ENCODE data around the gene SLC39A11. TPM values are rescaled to one million over a fixed set of nuclear protein-coding genes. Genes with fewer than 3 reads are reported as not detected.

SLC39A11 gene
- total and polyA plus RNA-seq, 4 donors: 9.3 to 49.3 (median 24.7) TPM

DNA sequence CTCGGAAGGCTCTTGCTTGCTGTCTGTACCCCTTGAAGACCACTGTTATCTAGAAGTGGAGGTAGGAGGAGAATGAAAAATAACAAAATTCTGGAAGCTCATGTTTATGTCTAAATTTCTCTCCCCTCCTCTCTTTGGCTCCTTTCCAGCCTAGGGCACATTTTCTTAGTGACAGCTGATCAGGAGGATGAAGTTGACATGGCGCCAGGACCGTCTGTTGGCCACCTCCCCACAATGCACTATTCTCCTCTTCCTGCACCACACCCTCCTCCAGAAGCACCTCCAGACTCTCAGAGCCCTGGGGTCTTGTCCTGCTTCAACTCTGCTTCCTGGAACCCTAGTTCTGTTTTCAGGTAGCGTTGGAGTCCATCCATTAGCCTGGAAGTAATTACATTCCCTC is 46.8 kb upstream of the SLC39A11 start:
- no peaks in the 10 kb centered on the region for H3K36me3 ChIP-seq (ENCODE audit: control insufficient read depth in 4 of 4, insufficient read depth in 4 of 4, low read length in 4 of 4)
- H3K9me3 ChIP-seq (ENCODE audit: control insufficient read depth in 4 of 4, insufficient read depth in 3 of 4, low read length in 3 of 4): peaks cover 0 to 3% (median 0%) of the 10 kb centered on the region in 4 donors
- H3K9ac ChIP-seq (ENCODE audit: insufficient read depth in 1 of 2, low read length in 2 of 2): no peak overlapping the region
- H3K27ac ChIP-seq (ENCODE audit: low read depth in 1 of 2, low read length in 1 of 2): no peak overlapping the region
- H3K4me3 ChIP-seq: no peak overlapping the region
- no peaks in the 10 kb centered on the region for H3K27me3 ChIP-seq (ENCODE audit: control insufficient read depth in 3 of 3, insufficient read depth in 3 of 3, low read length in 2 of 3)
- no peak for ATAC-seq (ENCODE audit: insufficient read depth, low FRiP score)
- peaks cover 0 to 2% (median 0%) of the 10 kb centered on the region in 5 donors for H3K4me1 ChIP-seq (ENCODE audit: control insufficient read depth in 5 of 5, insufficient read depth in 5 of 5, low read length in 5 of 5)
- DNase-seq: no peak
- 58 to 59% methylated on average over 4 of the region's 4 CpGs for WGBS, 2 donors
- TF ChIP-seq, protein P1, sequence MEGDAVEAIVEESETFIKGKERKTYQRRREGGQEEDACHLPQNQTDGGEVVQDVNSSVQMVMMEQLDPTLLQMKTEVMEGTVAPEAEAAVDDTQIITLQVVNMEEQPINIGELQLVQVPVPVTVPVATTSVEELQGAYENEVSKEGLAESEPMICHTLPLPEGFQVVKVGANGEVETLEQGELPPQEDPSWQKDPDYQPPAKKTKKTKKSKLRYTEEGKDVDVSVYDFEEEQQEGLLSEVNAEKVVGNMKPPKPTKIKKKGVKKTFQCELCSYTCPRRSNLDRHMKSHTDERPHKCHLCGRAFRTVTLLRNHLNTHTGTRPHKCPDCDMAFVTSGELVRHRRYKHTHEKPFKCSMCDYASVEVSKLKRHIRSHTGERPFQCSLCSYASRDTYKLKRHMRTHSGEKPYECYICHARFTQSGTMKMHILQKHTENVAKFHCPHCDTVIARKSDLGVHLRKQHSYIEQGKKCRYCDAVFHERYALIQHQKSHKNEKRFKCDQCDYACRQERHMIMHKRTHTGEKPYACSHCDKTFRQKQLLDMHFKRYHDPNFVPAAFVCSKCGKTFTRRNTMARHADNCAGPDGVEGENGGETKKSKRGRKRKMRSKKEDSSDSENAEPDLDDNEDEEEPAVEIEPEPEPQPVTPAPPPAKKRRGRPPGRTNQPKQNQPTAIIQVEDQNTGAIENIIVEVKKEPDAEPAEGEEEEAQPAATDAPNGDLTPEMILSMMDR (IDR thresholded peaks at IDR 0.05; ENCODE audit: control extremely low read depth, extremely low read depth): no peak

DNA sequence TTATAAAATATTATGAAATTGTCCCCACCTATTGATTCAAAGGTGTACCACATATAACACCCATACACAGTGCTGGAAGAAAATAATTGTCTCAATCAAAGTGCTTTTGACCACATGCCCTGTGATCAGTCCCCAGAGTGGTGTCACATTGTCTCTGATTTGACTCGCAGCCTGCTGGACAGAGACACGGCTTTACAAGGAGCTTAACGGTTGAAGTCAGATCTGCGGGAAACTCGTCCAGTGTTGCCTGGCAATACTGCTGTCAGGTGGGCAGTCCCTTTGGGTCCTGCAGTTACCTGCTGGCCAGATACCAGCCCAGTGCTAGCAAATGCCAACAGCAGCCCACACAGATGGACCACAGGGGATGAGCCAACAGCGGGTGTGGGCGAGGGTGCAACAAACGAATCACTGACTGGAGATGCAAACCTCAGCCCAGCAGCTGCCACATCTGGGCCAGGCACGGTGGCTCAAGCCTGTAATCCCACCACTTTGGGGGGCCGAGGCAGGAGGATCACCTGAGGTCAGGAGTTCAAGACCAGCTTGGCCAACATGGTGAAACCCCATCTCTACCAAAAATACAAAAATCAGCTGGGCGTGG is 46.2 kb upstream of the SLC39A11 start:
- H3K4me3 ChIP-seq: no peak overlapping the region
- H3K27ac ChIP-seq (ENCODE audit: low read depth in 1 of 2, low read length in 1 of 2): no peak overlapping the region
- H3K4me1 ChIP-seq (ENCODE audit: control insufficient read depth in 5 of 5, insufficient read depth in 5 of 5, low read length in 5 of 5): no peaks in the 10 kb centered on the region
- no peak for ATAC-seq (ENCODE audit: insufficient read depth, low FRiP score)
- TF ChIP-seq, protein P1 (IDR thresholded peaks at IDR 0.05; ENCODE audit: control extremely low read depth, extremely low read depth): no peak
- WGBS, 2 donors: 64 to 76% methylated on average over 11 of the region's 11 CpGs
- H3K27me3 ChIP-seq (ENCODE audit: control insufficient read depth in 3 of 3, insufficient read depth in 3 of 3, low read length in 2 of 3): no peaks in the 10 kb centered on the region
- no peaks in the 10 kb centered on the region for H3K36me3 ChIP-seq (ENCODE audit: control insufficient read depth in 4 of 4, insufficient read depth in 4 of 4, low read length in 4 of 4)
- no peak overlapping the region for H3K9ac ChIP-seq (ENCODE audit: insufficient read depth in 1 of 2, low read length in 2 of 2)
- H3K9me3 ChIP-seq (ENCODE audit: control insufficient read depth in 4 of 4, insufficient read depth in 3 of 4, low read length in 3 of 4): no peaks in the 10 kb centered on the region
- no peak for DNase-seq

GRCh38 chr17:73137376-73137775 is 44.9 kb upstream of the SLC39A11 start:
- WGBS, 2 donors: 94 to 97% methylated on average over 2 of the region's 2 CpGs
- ATAC-seq (ENCODE audit: insufficient read depth, low FRiP score) (no peak), DNase-seq (no peak)
- no peaks in the 10 kb centered on the region for H3K4me1 ChIP-seq (ENCODE audit: control insufficient read depth in 5 of 5, insufficient read depth in 5 of 5, low read length in 5 of 5)
- no peak overlapping the region for H3K27ac ChIP-seq (ENCODE audit: low read depth in 1 of 2, low read length in 1 of 2)
- no peak overlapping the region for H3K9ac ChIP-seq (ENCODE audit: insufficient read depth in 1 of 2, low read length in 2 of 2)
- TF ChIP-seq, protein P1 (IDR thresholded peaks at IDR 0.05; ENCODE audit: control extremely low read depth, extremely low read depth): no peak
- no peaks in the 10 kb centered on the region for H3K27me3 ChIP-seq (ENCODE audit: control insufficient read depth in 3 of 3, insufficient read depth in 3 of 3, low read length in 2 of 3)
- no peak overlapping the region for H3K4me3 ChIP-seq
- H3K9me3 ChIP-seq (ENCODE audit: control insufficient read depth in 4 of 4, insufficient read depth in 3 of 4, low read length in 3 of 4): no peaks in the 10 kb centered on the region
- H3K36me3 ChIP-seq (ENCODE audit: control insufficient read depth in 4 of 4, insufficient read depth in 4 of 4, low read length in 4 of 4): no peaks in the 10 kb centered on the region

- H3K9me3 ChIP-seq (ENCODE audit: control insufficient read depth in 4 of 4, insufficient read depth in 3 of 4, low read length in 3 of 4): no peaks in the 10 kb centered on the region
- no peak for DNase-seq
- no peaks in the 10 kb centered on the region for H3K27me3 ChIP-seq (ENCODE audit: control insufficient read depth in 3 of 3, insufficient read depth in 3 of 3, low read length in 2 of 3)
- H3K9ac ChIP-seq (ENCODE audit: insufficient read depth in 1 of 2, low read length in 2 of 2): no peak overlapping the region
- H3K27ac ChIP-seq (ENCODE audit: low read depth in 1 of 2, low read length in 1 of 2): no peak overlapping the region
- TF ChIP-seq, protein P1 (IDR thresholded peaks at IDR 0.05; ENCODE audit: control extremely low read depth, extremely low read depth): no peak
- no peak overlapping the region for H3K4me3 ChIP-seq
- no peak for ATAC-seq (ENCODE audit: insufficient read depth, low FRiP score)
- no peaks in the 10 kb centered on the region for H3K36me3 ChIP-seq (ENCODE audit: control insufficient read depth in 4 of 4, insufficient read depth in 4 of 4, low read length in 4 of 4)
- WGBS, 2 donors: 46 to 70% methylated on average over 4 of the region's 4 CpGs
- no peaks in the 10 kb centered on the region for H3K4me1 ChIP-seq (ENCODE audit: control insufficient read depth in 5 of 5, insufficient read depth in 5 of 5, low read length in 5 of 5)
Observed at GRCh38 chr17:73135766-73136165, 43.3 kb upstream of the SLC39A11 start.

Data from lung (tissue), 12 donors.